CD4-positive, alpha-beta T cell (primary cell): ENCODE data around the gene SH3BP2. TPM values are rescaled to one million over a fixed set of nuclear protein-coding genes. Genes with fewer than 3 reads are reported as not detected.
A peak's percentile ranks its signal among the peaks of the same experiment; 100 is the strongest.

Experiments
- ATAC-seq: fragments of 200-7000 bp; cut with Tn5 transposase; one replicate; pipeline ENCODE4 v1.10.0; 2022; ENCODE audit warnings: mild to moderate bottlenecking; ENCODE audit not compliant: poor library complexity
- CTCF ChIA-PET: fragments of 350-600 bp; sonication (Branson Sonifier 250); formaldehyde crosslinking; loops from one replicate; lab custom pipeline; 2021; ENCODE audit warnings: antibody characterized with exemption, inconsistent platforms; lab: Charles Lee
- POLR2A ChIA-PET: fragments of 350-600 bp; sonication (Branson Sonifier 250); formaldehyde crosslinking; loops from one replicate; lab custom pipeline; 2021; ENCODE audit warnings: antibody characterized with exemption, inconsistent platforms; lab: Charles Lee
- DNase-seq, 14 experiments: peaks; one replicate each; pipeline ENCODE4 v3.0.0-alpha.2; 2013 to 2020; ENCODE audit warnings: mixed read lengths in 2 of 14
- H3K27ac ChIP-seq, 2 donors: one replicate each; pipeline versions ENCODE4 v1.5.1 to v1.7.0; 2013; ENCODE audit warnings: low read length in 2 of 2, low read depth in 1 of 2, mild to moderate bottlenecking in 1 of 2
- H3K27me3 ChIP-seq, 2 experiments: 1 replicate in 1 of 2; 2 replicates in 1 of 2; pipeline versions ENCODE4 v1.6.1 to v1.7.0; 2013; ENCODE audit warnings: low read length in 2 of 2, control low read depth in 1 of 2, mild to moderate bottlenecking in 1 of 2, moderate library complexity in 1 of 2; ENCODE audit not compliant: insufficient read depth in 2 of 2, control insufficient read depth in 1 of 2
- H3K36me3 ChIP-seq: one replicate; pipeline ENCODE4 v1.6.1; 2013; ENCODE audit warnings: low read length, control low read depth; ENCODE audit not compliant: insufficient read depth
- H3K4me1 ChIP-seq: one replicate; pipeline ENCODE4 v1.6.1; 2013; ENCODE audit warnings: low read length, control low read depth; ENCODE audit not compliant: insufficient read depth
- H3K4me3 ChIP-seq: one replicate; pipeline ENCODE4 v1.5.1; 2013; ENCODE audit warnings: mild to moderate bottlenecking, low read length, moderate library complexity
- H3K9me3 ChIP-seq, 2 experiments: 1 replicate in 1 of 2; 2 replicates in 1 of 2; pipeline versions ENCODE4 v1.6.1 to v1.7.0; 2013; ENCODE audit warnings: low read length in 2 of 2, mild to moderate bottlenecking in 2 of 2, control low read depth in 1 of 2, moderate library complexity in 1 of 2; ENCODE audit not compliant: control insufficient read depth in 1 of 2, insufficient read depth in 1 of 2
- H3K27ac Mint-ChIP-seq: one replicate; pipeline ENCODE4 v1.8.0; 2020; ENCODE audit warnings: mixed read lengths
- H3K27me3 Mint-ChIP-seq: one replicate; pipeline ENCODE4 v1.8.0; 2021; ENCODE audit warnings: mixed read lengths
- H3K36me3 Mint-ChIP-seq: one replicate; pipeline ENCODE4 v1.8.0; 2021; ENCODE audit warnings: low read depth, mixed read lengths
- H3K4me1 Mint-ChIP-seq: one replicate; pipeline ENCODE4 v1.8.0; 2021; ENCODE audit warnings: low read depth, mixed read lengths
- H3K4me3 Mint-ChIP-seq: one replicate; pipeline ENCODE4 v1.8.0; 2020; ENCODE audit warnings: mild to moderate bottlenecking, mixed read lengths
- H3K9me3 Mint-ChIP-seq: one replicate; pipeline ENCODE4 v1.8.0; 2020; ENCODE audit warnings: mixed read lengths
- intact Hi-C, 2 experiments: fragments of 100-400 bp; cut with DNase I in 1 of 2; cut with micrococcal nuclease in 1 of 2; formaldehyde crosslinking; loops; one replicate each; pipeline versions ENCODE4 v1.15.1 to v1.9.0; 2023 to 2025; cut with DNase I, micrococcal nuclease
- total RNA-seq, 174 experiments: library from RNA in 2 of 174; stranded (reverse) in 2 of 174; gene quantifications; one replicate each; pipeline ENCODE4 v1.2.3 and lab custom pipeline; 2021 to 2026
- TF ChIP-seq, protein P1 (sequence below): fragments of 200-600 bp; IDR thresholded peaks from one replicate; pipeline ENCODE4 v1.8.0; 2022; ENCODE audit warnings: antibody characterized with exemption, mild to moderate bottlenecking

The SH3BP2 gene
- total RNA-seq, 2 experiments from 2014 or later = 30.1 to 30.5 TPM

DNA sequence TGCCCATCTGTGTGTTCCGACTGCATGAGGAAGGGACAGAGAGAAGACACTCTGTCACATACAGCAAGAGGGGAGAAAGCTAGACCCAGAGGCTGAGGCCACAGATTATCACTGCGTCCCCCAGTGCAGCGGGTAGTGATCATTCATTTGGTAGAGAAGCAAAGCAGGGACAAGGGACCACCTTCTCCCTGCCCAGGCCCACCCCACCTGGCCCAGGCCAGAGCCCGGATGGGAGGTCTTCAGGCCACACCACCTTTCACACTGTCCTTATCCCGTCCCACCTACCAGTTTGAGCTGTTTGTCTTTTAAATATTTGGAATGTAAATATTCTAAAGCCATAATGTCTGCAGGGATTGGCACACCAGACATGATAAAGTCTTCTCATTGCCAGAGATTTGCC, 47.4 kb upstream of the SH3BP2 start:
- POLR2A ChIA-PET = interaction anchor here (1.5 kb wide), 1 partner anchor 10 kb away, joined by 3 read pairs; no protein-coding TSS in a partner anchor
- no peaks in the 10 kb centered on the region for H3K27me3 Mint-ChIP-seq
- no peaks in the 10 kb centered on the region for H3K9me3 ChIP-seq
- H3K27ac Mint-ChIP-seq = peak overlapping the region; percentile 91
- H3K9me3 Mint-ChIP-seq = no peaks in the 10 kb centered on the region
- ATAC-seq (no peak), DNase-seq (no peak)
- peaks cover 68% of the 10 kb centered on the region for H3K36me3 Mint-ChIP-seq
- H3K4me1 ChIP-seq = peaks cover 31% of the 10 kb centered on the region
- H3K27ac ChIP-seq = peak overlapping the region; percentile 68 to 92
- H3K36me3 ChIP-seq = peaks cover 63% of the 10 kb centered on the region
- no peak overlapping the region for H3K4me3 Mint-ChIP-seq
- CTCF ChIA-PET = interaction anchor here (1.6 kb wide), 1 partner anchor 12 kb away, joined by 5 read pairs; no protein-coding TSS in a partner anchor
- H3K4me3 ChIP-seq = no peak overlapping the region
- intact Hi-C loops = no loop called here
- H3K4me1 Mint-ChIP-seq = peaks cover 21% of the 10 kb centered on the region
- TF ChIP-seq, protein P1, sequence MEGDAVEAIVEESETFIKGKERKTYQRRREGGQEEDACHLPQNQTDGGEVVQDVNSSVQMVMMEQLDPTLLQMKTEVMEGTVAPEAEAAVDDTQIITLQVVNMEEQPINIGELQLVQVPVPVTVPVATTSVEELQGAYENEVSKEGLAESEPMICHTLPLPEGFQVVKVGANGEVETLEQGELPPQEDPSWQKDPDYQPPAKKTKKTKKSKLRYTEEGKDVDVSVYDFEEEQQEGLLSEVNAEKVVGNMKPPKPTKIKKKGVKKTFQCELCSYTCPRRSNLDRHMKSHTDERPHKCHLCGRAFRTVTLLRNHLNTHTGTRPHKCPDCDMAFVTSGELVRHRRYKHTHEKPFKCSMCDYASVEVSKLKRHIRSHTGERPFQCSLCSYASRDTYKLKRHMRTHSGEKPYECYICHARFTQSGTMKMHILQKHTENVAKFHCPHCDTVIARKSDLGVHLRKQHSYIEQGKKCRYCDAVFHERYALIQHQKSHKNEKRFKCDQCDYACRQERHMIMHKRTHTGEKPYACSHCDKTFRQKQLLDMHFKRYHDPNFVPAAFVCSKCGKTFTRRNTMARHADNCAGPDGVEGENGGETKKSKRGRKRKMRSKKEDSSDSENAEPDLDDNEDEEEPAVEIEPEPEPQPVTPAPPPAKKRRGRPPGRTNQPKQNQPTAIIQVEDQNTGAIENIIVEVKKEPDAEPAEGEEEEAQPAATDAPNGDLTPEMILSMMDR = no peak
- no peaks in the 10 kb centered on the region for H3K27me3 ChIP-seq

DNA sequence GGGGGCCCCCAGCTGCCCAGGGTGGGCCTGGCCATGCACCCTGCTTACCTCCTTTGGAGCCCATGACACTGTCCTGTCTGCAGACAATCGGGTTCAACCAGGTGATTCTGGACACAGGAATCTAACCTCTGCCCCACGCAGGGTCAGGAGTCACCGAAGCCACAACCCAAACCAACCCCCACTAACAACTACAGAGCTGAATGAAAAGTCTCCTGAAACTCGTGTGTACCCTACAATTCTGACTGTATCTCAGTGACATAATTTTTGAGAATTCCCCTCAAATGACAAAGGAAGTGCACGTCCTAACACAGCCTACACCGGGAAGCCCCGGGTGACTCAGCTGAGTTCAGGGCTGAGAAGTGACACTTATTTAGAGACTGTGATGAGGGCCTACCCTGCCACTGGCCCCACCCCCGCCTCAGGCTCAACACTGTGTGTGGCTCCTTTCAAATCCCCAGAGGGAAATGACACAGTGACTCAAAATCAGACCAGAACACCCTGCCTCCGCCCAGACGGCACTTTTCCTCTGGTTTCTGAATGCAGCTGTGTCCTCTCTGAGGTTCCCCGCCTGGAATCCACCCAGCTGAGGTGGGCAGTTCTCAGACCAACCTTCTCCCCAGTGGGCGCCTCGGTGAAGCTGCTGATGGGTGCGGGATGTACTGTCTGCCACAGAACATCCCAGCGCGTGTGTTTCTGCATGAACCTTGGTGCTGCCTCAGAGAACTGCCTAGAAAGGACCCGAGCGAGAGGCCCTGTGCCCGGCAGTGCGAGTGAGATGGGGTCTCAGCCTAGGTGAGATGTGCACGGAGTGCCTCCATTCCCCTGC, 46.7 kb upstream of the SH3BP2 start:
- TF ChIP-seq, protein P1 = no peak
- Histone ChIP-seq H3K4me3 (no peak overlapping the region), H3K27me3 (no peaks in the 10 kb centered on the region), H3K36me3 (peaks cover 68% of the 10 kb centered on the region), H3K9me3 (no peaks in the 10 kb centered on the region), H3K4me1 (peaks cover 31% of the 10 kb centered on the region), H3K27ac (peak overlapping the region; percentile 79 to 92)
- peak overlapping the region; percentile 55 for H3K4me3 Mint-ChIP-seq
- ATAC-seq (peak; percentile 97), DNase-seq (peak; percentile 54 to 95 (median 78))
- H3K27ac Mint-ChIP-seq = peak overlapping the region; percentile 91
- CTCF ChIA-PET = interaction anchor here (0.9 to 2.0 kb wide), 3 partner anchors 10 to 18 kb away, joined by 3 to 5 read pairs (median 4); no protein-coding TSS in a partner anchor
- no peaks in the 10 kb centered on the region for H3K9me3 Mint-ChIP-seq
- POLR2A ChIA-PET = interaction anchor here (1.5 kb wide), 1 partner anchor 9 kb away, joined by 3 read pairs; no protein-coding TSS in a partner anchor
- intact Hi-C loops = no loop called here
- H3K4me1 Mint-ChIP-seq = peaks cover 21% of the 10 kb centered on the region
- H3K27me3 Mint-ChIP-seq = no peaks in the 10 kb centered on the region
- H3K36me3 Mint-ChIP-seq = peaks cover 63% of the 10 kb centered on the region

DNA sequence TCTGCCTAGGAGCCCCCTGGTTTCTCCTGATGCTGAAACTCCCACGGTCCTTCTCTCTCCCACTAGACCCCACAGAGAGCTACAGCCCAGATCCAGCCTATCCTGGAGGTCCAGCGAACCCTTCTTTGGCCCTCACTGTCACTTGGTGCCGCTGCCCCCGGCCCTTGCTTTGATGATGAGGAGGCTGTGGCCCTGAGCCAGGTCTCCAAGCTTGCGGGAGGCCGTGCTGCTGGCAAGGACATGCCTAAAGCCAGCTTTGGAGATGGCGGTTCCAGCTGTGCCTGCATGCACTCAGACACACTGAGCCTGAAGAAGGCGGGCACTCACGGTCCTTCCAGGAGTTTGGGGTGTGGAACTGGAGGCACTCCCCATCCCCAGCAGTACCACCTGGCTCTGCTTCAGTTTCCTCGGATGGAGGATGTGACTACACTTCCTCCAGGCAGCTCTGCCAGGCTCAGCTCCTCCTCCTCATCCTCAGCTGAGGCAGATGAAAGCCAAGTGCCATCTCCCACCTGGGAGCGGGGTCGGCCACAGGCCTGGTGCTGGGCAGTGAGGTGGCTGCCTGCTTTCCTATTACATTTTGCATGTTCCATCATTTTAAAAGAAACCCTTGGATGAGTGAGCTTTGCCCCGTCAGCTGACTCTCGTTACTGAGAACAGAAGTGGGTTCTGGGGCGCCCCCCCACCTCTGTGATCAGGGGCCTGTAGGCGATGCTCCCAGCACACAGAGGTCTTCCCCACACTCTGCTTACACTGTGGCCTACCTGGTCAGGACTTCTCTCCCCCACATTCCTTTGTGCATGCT, 45.8 kb upstream of the SH3BP2 start:
- peaks cover 54% of the 10 kb centered on the region for H3K36me3 Mint-ChIP-seq
- intact Hi-C loops = no loop called here
- TF ChIP-seq, protein P1 = no peak

More for the DNA sequence above, 45.8 kb upstream of the SH3BP2 start:
- CTCF ChIA-PET = interaction anchor here (0.9 to 2.0 kb wide), 2 partner anchors 9 to 17 kb away, joined by 3 to 4 read pairs; no protein-coding TSS in a partner anchor
- H3K9me3 Mint-ChIP-seq = no peaks in the 10 kb centered on the region
- Histone ChIP-seq H3K36me3 (peaks cover 64% of the 10 kb centered on the region), H3K27me3 (no peaks in the 10 kb centered on the region), H3K27ac (peak overlapping the region; percentile 79 to 92), H3K4me3 (no peak overlapping the region), H3K9me3 (no peaks in the 10 kb centered on the region), H3K4me1 (peaks cover 33% of the 10 kb centered on the region)
- H3K4me1 Mint-ChIP-seq = peaks cover 21% of the 10 kb centered on the region
- DNase-seq (peak in 1 of 14 experiments; percentile 26), ATAC-seq (no peak)
- POLR2A ChIA-PET = no interaction called here
- H3K27ac Mint-ChIP-seq = peak overlapping the region; percentile 91
- peak overlapping the region; percentile 55 for H3K4me3 Mint-ChIP-seq
- no peaks in the 10 kb centered on the region for H3K27me3 Mint-ChIP-seq
